HG03354 (cell line): ENCODE results near the gene SLC16A10.
"Not testable (repeated sequence)": the region's sequence is repeated elsewhere in the genome, so short reads cannot be mapped to it uniquely, and the experiment has no call there.

Experiments
- ATAC-seq: cut with Tn5 transposase; IDR thresholded peaks from one replicate; pipeline ENCODE4 v1.9.1; 2021; ENCODE audit warnings: mild to moderate bottlenecking; ENCODE audit not compliant: unreplicated experiment, poor library complexity, severe bottlenecking

The SLC16A10 gene

DNA sequence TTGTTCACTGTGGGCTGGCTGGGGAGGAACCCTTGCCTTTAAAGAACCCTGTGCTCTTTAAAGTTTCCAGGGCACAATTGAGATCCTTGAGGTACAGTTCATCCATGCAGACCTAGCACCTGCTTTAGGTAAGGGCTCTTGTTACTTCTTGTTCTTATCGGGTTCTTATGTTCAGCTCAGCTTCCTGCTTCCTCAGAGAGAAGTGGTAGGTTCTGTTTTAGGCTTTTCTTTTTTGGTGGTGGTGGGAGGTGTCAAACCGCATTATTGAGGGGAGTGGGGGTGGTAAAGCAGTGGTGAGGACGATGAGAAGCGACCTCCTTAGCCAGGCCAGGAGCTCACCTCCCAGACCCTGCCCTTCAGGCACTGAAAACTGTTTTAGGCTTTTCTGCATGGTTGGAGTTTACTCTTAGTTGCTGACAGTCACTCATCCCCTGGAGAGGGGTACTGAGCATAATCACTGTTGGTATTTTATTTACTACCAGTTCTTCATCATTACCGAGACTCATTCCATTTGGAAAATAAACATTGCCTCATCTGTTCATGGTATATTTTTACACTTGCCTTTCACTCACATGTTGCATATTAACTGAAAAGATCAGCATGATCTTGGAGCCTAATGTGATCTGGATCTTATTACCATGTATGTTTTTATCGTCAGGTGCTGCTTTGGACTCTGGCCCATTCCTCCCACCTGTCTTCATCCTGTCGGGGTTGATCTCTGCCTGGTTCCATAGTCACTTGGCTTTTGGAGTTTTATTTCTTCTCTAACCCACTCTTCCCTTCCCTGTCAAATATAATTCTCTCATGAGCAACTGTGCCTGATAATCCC, 35.4 kb downstream of the SLC16A10 start:
- ATAC-seq, result no peak

DNA sequence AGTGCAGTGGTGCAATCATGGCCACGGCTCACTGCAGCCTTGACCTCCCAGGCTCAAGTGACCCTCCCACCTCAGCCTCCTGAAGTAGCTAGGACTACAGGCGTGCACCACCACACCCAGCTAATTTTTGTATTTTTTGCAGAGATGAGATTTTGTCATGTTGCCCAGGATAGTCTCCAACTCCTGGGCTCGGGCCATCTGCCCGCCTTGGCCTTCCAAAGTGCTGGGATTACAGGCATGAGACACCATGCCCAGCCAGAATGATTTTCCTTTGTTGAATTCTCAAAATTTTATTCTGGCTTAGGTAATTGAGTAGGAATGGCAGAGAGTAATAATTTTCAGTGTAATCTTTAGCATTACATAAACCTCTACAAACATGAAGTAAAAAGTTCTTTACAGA, 37.1 kb downstream of the SLC16A10 start:
- no peak for ATAC-seq

DNA sequence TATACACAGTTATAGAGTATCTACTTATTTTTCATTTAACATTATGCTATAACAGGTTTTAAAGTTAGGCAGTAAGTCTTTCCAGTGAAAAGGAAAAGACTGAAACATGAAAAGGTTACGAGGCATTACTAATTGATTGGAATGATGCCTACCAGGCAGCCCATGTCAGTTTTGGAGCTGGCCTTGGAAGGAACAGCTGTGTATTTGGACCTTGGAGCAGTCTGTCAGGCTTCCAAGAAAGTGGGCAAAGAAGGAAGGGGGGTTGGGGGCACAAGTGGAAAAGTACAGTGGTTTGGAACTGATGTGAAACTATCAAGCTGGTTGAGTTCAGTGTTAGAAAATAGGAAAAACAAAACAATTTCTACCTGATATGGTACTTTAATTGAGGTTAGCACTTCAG, 41.7 kb downstream of the SLC16A10 start:
- no peak for ATAC-seq

DNA sequence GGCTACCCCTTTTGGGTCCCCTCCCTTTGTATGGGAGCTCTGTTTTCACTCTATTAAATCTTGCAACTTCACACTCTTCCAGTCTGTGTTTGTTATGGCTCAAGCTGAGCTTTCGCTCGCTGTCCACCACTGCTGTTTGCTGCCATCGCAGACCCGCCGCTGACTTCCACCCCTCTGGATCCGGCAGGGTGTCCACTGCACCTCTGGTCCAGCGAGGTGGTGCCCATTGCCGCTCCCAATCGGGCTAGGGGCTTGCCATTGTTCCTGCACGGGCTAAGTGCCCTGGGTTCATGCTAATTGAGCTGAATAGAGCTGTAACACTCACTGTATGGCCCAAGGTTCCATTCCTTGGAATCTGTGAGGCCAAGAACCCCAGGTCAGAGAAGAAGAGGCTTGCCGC, 43.7 kb downstream of the SLC16A10 start:
- not testable (repeated sequence) for ATAC-seq

DNA sequence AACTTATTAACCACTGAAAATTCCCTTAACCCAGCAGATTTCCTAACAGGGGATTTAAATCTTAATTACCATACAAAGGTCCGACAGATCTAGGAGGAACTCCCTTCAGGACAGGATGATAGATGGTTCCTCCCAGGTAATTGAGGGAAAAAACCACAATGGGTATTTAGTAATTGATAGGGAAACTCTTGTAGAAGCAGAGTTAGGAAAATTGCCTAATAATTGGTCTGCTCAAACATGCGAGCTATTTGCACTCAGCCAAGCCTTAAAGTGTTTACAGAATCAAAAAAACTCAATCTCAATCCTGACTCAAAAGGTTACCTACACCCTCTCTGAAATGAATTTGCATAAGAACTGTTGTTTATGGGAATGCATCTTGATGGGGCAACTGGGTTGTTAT, 45.4 kb downstream of the SLC16A10 start:
- ATAC-seq, result not testable (repeated sequence)

DNA sequence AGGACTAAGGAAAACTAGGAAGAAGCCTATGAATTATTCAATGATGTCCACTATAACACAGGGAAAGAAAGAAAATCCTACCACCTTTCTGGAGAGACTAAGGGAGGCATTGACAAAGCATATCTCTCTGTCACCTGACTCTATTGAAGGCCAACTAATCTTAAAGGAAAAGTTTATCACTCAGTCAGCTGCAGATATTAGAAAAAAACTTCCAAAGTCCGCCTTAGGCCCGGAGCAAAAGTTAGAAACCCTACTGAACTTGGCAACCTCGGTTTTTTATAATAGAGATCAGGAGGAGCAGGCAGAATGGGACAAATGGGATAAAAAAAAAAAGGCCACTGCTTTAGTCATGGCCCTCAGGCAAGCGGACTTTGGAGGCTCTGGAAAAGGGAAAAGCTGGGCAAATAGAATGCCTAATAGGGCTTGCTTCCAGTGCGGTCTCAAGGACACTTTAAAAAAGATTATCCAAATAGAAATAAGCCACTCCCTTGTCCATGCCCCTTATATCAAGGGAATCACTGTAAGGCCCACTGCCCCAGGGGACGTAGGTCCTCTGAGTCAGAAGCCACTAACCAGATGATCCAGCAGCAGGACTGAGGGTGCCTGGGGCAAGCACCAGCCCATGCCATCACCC, 47.0 kb downstream of the SLC16A10 start:
- ATAC-seq, result not testable (repeated sequence)

DNA sequence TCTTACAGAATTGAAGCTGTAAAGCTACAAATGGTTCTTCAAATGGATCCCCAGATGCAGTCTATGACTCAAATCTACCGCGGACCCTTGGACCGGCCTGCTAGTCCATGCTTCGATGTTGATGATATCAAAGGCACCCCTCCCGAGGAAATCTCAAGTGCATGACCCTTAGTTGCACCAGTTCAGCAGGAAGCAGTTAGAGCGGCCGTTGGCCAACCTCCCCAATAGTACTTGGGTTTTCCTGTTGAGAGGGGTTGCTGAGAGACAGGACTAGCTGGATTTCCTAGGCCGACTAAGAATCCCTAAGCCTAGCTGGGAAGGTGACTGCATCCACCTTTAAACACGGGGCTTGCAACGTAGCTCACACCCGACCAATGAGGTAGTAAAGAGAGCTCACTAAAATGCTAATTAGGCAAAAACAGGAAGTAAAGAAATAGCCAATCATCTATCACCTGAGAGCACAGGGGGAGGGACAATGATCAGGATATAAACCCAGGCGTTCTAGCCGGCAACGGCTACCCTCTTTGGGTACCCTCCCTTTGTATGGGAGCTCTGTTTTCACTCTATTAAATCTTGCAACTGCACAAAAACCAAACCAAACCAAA, 50.3 kb downstream of the SLC16A10 start:
- not testable (repeated sequence) for ATAC-seq

DNA sequence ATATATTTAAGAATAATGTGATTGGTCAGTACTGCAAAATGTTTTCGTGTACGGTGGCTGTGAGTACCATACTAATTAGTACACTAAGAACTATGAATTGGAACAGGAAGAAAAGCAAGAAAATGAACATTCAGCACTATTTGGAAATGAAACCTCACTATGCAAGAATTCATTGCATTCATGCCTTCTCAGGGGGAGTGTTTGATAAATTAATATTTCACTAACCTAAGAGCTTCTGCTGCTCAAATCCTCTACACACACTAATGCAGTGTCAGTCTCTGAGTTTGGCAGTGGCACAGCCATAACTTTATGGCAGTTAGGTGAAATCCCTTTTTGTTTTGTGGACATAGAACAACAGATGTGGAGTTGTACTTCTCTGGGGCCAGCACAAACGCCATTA, 60.1 kb downstream of the SLC16A10 start:
- no peak for ATAC-seq

DNA sequence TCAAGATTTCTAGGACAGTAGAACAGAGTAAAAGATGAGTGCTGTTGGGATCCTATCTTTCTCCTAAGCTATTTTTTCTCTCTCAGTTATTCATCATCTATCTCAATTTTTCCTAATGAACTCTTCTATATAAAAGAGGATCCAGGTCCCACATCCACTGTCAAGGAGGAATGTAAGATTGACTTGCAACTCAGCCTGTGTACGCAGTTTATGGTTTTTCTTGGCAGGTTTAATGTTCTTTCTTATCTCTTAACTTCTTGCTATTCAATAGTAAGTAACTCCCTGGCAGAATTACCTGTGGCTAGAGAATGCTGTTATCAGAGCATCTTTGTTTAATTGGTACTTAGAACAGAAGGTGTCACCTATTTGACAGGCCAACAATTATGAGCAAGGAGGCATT, 60.8 kb downstream of the SLC16A10 start:
- no peak for ATAC-seq

DNA sequence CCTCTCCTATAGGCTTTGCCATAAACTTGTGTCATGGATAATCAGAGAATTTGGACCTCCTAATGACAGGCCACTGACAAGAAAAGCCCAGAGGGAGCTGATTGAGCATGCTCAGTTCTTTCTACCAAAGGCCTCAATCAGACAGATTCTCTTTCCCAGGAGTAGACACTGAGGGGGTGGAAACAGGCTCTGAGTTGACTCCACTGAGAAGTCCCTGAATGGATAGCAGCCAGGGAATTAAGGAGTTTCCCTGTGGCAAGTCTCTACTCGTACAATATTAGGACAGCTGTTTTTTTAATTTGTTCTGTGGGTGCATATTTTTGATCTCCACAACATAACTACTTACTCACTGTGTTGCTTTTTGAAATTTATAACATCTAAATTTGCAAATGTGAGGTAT, 63.3 kb downstream of the SLC16A10 start:
- ATAC-seq, result no peak

DNA sequence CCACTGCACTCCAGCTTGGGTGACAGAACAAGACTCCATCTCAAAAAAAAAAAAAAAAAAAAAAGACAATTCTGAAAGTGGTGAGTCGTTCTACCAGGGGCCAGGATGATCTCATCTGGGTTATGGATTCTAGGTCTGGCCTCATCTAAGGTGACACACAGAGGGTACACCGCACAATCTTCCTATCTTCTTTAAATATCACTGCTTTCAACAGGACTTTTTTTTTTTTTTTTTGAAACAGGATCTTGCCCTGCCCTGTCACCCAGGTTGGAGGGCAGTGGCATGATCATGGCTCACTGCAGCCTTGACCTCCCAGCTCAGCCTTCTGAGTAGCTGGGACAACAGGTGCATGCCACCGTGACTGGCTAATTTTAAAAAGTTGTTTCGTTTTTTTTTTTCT, 67.7 kb downstream of the SLC16A10 start:
- ATAC-seq, result no peak

DNA sequence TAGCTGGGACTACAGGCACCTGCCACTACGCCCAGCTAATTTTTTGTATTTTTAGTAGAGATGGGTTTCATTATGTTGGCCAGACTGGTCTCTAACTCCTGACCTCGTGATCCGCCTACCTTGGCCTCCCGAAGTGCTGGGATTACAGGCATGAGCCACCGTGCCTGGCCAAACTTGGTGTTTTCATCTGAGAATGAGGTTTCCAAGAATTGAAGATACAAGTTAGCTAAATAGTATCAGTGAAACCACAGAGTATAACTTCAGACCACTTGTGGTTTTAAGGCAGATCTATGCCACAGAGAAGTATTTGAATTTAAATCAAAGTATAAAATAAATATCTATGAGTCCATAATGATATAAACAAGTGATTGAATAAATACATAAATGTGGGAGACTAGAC, 70.1 kb downstream of the SLC16A10 start:
- no peak for ATAC-seq

DNA sequence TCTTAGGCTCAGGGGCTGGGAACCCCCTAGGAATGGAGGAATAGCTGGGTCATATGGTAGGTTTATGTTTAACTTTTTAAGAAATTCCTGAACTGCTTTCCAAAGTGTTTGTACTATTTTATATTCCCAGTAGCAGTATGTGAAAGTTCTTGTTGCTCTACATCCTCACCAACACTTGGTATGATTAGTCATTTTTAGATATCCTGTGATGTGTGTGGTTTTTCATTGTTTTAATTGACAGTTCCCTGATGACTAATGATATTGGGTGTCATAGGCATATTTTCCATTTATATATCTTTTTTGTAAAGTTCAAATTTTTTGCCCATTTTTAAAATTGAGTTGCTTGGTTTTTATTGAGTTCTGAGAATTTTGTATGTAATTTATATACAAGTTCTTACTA, 72.3 kb downstream of the SLC16A10 start:
- ATAC-seq, result no peak

DNA sequence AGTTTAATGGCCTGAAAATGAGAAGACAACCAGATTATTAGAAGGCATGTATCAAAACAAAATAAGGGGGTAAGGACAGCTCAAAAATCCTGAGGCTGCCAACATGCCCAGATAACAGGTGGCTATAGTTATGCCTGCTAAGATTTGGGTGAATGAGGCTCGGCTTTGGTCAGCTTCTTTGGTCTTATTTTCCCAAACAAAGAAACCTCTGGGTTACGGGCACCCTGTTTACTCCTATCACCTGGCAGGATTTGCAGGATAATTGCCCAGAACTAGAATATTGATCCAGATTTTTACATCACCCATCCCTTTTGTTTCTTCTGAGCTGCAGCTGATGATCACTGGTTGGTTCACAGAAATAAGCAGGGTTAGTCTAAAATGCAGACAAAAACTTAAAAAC, 74.3 kb downstream of the SLC16A10 start:
- ATAC-seq, result no peak

DNA sequence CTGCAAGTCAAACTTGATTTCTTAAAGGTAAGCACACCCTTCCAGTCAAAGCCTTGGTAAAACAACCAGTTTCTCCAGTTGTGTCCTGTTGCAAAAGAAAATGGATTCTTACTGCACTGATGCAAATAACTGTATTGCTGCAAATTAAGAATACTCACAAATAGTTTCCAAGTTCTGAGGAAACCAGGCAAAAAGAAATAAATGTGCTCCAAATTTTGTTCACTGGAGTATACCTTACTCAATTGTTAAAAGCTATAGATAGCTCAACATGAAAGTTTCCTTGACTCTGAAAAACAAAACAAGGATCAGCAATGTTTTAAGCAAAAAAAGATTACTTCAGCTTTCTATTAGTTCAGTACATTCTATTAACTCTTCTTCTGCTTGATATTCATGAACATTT, 75.2 kb downstream of the SLC16A10 start:
- no peak for ATAC-seq

DNA sequence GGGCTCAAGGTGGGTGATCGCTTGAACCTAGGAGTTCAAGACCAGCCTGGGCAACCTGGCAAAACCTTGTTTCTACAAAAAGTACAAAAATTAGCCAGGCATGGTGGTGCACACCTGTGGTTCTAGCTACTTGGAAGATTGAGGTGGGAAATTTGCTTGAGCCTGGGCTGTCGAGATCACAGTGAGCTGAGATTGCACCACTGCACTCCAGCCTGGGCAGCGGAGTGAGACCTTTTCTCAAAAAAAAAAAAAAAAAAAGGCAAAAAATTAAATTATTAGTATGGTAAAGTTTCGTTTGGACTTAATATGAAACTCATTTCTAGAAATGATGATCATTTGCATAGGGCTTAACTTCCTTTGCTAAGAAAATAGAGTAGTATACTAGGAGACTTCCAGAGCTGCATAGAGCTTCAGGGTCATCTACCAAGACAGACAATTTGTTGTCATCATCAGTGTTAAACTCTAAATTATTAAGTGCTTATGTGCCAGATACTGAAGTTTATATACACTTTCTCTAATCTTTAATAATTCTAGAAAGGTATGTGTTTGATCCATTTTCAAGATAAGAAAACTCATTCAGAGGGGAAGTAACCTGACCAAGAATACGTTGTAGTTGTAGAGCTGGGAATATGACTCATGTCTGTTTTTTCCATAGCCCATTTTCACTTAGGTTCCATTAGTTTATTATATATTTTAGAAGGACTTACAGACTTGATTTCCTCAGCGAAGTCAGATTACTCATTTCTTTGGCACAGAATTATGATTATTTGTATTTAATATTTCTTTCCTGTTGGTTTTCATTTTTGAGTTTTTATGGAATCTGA, 84.5 kb downstream of the SLC16A10 start:
- peak; percentile 88 for ATAC-seq

DNA sequence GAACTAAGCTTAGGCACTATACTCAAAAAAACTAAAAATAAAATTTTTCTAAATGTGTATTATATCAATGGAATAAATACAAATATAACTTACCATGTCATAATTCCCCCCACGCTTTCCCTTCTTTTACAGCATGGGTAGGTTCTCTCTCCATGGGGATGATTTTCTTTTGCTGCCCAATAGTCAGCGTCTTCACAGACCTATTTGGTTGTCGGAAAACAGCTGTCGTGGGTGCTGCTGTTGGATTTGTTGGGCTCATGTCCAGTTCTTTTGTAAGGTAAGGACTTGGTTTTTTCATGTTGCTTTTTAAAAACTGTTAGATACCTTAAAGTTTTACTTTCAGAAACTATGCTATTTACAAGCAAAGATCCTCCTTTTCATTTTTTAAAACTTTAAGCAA, 85.3 kb downstream of the SLC16A10 start:
- no peak for ATAC-seq

DNA sequence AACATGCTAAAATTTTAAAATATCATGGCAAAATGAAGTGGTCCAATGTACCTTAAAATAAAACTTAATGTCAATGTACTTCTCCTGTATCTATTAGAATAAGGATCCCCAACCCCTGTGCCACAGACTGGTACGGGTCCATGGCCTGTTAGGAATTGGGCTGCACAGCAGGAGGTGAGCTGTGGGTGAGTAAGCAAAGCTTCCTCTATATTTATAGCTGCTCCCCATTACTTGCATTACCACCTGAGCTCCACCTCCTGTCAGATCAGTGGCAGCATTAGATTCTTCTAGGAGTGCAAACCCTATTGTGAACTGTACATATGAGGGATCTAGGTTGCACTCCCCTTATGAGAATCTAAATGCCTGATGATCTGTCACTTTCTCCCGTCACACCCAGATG, 86.0 kb downstream of the SLC16A10 start:
- no peak for ATAC-seq

DNA sequence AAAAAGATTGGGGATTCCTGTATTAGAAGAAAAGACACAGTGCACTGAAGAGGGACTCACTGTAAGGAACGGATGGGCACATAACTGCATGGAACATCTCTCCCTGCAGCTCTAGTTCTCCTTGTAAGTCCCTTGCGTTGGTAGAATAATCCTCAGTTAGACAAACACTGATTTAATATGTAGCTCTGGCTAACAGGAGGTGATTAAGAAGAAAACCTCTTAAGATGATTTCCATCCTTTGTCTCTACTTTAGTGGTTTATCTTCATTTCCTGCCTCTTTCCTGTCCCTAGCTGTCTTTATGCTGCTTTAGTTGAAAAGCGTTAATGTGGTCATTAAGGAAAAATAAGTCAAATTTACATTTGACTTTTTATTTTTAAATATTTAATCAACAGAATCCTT, 86.6 kb downstream of the SLC16A10 start:
- ATAC-seq, result no peak

DNA sequence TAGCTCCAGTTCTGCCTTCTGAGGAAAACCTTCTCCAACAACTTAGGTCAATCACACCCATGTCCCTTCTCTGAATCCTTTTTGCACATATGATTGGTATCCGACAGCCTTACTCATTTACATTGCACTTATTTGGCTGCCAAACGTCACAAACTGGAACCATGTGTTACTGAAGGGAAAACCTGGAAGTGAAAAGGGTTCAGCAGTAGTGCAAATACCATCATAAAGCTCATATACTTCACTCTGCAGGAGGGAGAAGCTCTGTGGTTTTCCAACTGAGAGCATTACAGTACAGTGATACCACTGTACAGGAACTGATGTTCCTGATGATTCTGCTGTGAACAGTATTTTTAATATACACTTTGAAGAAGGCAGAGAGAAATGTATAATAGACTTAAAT, 87.8 kb downstream of the SLC16A10 start:
- no peak for ATAC-seq
